Right atrium auricular region (tissue), 2 donors: ENCODE data around the gene CNDP1. TPM values are rescaled to one million over a fixed set of nuclear protein-coding genes. Genes with fewer than 3 reads are reported as not detected.

Source experiments
- DNase-seq: peaks from one replicate; pipeline ENCODE4 v3.0.0-alpha.2; 2019; ENCODE audit warnings: low spot score
- H3K27ac ChIP-seq, 2 donors: fragments of 200-600 bp; sonication (generic); 1 replicate in 1 of 2; 2 replicates in 1 of 2; pipeline ENCODE4 v1.5.1; 2016 to 2019
- H3K27me3 ChIP-seq, 2 donors: fragments of 200-600 bp; sonication (generic); one replicate each; pipeline versions ENCODE4 v1.5.1 to v1.6.0; 2017 to 2019
- H3K36me3 ChIP-seq: fragments of 200-600 bp; sonication (generic); one replicate; pipeline ENCODE4 v1.5.1; 2016
- H3K4me1 ChIP-seq, 2 donors: fragments of 200-600 bp; sonication (generic); one replicate each; pipeline versions ENCODE4 v1.5.1 to v1.6.0; 2017 to 2019
- H3K4me3 ChIP-seq, 2 donors: fragments of 200-600 bp; sonication (generic); 1 replicate in 1 of 2; 2 replicates in 1 of 2; pipeline ENCODE4 v1.5.1; 2017 to 2019; ENCODE audit warnings: mild to moderate bottlenecking in 1 of 2, moderate library complexity in 1 of 2
- H3K9me3 ChIP-seq, 2 donors: fragments of 200-600 bp; sonication (generic); one replicate each; pipeline ENCODE4 v1.5.1; 2019
- total RNA-seq, 2 donors: library from RNA; depleted of rRNA; stranded (reverse); fragments of >200 nt; gene quantifications; one replicate each; pipeline ENCODE4 v1.1.0, GENCODE V29; 2016
- TF ChIP-seq, protein P1 (sequence below), 2 donors: fragments of 200-600 bp; sonication (generic); IDR thresholded peaks; one replicate each; pipeline ENCODE4 v1.5.1; 2019; ENCODE audit warnings: antibody characterized with exemption in 2 of 2

Gene CNDP1, protein sequence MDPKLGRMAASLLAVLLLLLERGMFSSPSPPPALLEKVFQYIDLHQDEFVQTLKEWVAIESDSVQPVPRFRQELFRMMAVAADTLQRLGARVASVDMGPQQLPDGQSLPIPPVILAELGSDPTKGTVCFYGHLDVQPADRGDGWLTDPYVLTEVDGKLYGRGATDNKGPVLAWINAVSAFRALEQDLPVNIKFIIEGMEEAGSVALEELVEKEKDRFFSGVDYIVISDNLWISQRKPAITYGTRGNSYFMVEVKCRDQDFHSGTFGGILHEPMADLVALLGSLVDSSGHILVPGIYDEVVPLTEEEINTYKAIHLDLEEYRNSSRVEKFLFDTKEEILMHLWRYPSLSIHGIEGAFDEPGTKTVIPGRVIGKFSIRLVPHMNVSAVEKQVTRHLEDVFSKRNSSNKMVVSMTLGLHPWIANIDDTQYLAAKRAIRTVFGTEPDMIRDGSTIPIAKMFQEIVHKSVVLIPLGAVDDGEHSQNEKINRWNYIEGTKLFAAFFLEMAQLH
- total RNA-seq, result not detected

DNA sequence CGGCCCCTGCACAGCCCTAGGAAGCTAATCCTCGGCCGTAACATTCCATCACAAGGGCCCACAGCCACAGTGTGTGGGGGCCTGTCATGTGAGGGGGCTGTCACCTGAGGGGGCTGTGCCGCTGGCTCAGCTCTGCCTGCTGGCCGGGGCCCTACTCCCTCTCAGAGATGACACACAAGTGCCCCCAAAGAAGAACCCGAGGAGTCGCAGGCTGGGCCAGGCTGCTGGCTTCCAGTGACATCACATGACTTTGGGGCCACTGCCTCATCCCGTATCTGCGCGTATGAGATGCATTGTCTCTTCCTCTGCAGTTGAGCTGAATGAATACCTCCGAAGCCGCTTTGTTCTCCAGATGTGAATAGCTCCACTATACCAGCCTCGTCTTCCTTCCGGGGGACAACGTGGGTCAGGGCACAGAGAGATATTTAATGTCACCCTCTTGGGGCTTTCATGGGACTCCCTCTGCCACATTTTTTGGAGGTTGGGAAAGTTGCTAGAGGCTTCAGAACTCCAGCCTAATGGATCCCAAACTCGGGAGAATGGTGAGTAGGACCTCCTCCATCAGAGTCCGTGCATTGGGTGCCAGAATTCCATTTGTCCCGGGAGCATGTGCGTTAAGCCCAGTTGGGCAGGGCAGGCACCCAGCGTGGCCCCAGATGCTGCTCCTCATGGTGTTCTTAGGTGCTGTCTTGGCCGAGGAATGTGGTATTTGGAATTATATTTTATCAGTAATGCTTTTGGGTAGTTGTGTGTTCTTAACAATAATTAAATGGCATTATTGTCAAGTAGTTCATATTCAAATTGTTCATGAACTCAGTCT is at the start of gene CNDP1:
TSS of gene CNDP1 (plus strand) at position 351 of the 820 bp plus-strand sequence. CDS start at position 519, 168 bp downstream.
- H3K27ac ChIP-seq, result no peak within 1 kb of the TSS
- H3K4me1 ChIP-seq, result no peaks in the 10 kb centered on the region
- TF ChIP-seq, protein P1, sequence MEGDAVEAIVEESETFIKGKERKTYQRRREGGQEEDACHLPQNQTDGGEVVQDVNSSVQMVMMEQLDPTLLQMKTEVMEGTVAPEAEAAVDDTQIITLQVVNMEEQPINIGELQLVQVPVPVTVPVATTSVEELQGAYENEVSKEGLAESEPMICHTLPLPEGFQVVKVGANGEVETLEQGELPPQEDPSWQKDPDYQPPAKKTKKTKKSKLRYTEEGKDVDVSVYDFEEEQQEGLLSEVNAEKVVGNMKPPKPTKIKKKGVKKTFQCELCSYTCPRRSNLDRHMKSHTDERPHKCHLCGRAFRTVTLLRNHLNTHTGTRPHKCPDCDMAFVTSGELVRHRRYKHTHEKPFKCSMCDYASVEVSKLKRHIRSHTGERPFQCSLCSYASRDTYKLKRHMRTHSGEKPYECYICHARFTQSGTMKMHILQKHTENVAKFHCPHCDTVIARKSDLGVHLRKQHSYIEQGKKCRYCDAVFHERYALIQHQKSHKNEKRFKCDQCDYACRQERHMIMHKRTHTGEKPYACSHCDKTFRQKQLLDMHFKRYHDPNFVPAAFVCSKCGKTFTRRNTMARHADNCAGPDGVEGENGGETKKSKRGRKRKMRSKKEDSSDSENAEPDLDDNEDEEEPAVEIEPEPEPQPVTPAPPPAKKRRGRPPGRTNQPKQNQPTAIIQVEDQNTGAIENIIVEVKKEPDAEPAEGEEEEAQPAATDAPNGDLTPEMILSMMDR (IDR thresholded peaks at IDR 0.05), result no peak
- H3K9me3 ChIP-seq, result no peaks in the 10 kb centered on the region
- H3K4me3 ChIP-seq, result no peak within 1 kb of the TSS
- no peaks in the 10 kb centered on the region for H3K36me3 ChIP-seq
- DNase-seq, result no peak
- no peaks in the 10 kb centered on the region for H3K27me3 ChIP-seq

DNA sequence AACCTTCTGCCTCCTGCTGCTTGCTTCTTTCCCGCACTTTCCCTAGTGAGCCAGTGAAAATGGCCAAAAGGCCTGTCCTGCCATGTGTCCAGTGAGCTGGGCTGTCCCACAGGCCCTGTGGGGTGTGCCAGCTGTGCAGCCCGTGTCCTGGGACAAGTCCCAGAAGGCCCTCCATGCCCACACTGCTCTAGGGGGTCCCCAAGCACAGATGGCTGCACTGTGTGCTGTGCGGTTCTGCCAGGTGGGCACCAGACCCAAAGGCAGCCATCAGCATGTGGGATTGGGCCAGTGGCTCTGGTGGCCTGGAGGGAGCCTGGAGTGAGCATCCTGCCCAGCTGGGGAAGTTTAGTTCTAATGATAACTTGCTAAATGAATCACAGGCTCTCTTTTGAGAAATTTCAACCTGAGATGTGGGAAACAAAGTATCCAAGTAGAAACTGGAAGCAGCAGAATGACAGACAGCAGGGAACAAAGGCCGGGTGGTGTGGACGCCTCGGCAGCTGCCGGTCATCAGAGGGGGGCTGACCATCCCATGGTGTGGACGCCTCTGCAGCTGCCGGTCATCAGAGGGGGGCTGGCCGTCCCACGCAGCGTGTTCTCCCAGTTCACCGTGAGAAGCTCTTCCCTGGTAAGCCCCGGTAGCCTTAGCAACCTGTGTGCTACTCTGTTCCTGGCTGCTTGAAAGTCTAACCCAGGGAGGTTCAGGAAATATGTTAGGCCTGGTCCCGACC is 48.0 kb upstream of the CNDP1 start:
- Histone ChIP-seq H3K4me1 (peaks cover 0 to 9% of the 10 kb centered on the region in 2 donors), H3K4me3 (no peak overlapping the region), H3K36me3 (no peaks in the 10 kb centered on the region), H3K27me3 (no peaks in the 10 kb centered on the region), H3K27ac (no peak overlapping the region), H3K9me3 (no peaks in the 10 kb centered on the region)
- TF ChIP-seq, protein P1 (IDR thresholded peaks at IDR 0.05), result no peak
- DNase-seq, result peak; percentile 13

DNA sequence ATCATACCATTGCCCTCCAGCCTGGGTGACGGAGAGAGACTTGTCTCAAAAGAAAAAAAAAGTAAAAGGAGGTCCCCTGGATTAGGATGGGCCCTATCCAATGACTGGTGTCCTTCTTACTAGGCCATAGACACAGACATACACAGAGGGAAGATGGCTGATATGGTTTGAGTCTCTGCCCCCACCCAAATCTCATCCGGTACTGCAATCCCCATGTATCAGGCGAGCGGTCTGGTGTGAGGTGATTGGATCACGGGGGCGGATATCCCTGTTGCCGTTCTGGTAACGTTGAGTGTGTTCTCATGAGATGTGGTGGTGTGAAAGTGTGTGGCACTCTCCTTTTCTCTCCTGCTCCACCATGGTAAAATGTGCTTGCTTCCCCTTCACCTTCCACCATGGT is 45.9 kb upstream of the CNDP1 start:
- H3K27ac ChIP-seq, result no peak overlapping the region
- TF ChIP-seq, protein P1 (IDR thresholded peaks at IDR 0.05), result no peak
- H3K36me3 ChIP-seq, result no peaks in the 10 kb centered on the region
- no peaks in the 10 kb centered on the region for H3K9me3 ChIP-seq
- peak; percentile 9 for DNase-seq
- H3K4me1 ChIP-seq, result peaks cover 0 to 9% of the 10 kb centered on the region in 2 donors
- H3K27me3 ChIP-seq, result no peaks in the 10 kb centered on the region
- no peak overlapping the region for H3K4me3 ChIP-seq

DNA sequence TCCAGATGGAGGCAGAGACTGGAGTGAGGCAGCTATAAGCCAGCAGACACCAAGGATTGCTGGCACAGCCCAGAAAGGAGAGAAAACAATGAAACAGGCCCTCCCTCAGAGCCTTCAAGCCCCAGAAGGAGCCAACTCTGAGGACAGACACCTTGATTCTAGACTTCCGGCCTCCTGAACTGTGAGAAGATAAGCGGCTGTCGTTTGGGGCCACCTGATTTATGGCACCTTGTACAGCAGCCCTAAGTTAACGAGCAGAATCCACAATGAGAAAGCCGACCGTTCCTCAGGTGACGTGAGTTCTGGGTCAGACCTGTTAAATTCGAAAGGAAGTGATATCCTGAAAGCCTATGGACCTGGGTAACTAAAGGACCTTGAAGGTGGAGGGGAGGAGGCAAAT is 45.4 kb upstream of the CNDP1 start:
- DNase-seq, result peak; percentile 7
- no peak overlapping the region for H3K4me3 ChIP-seq
- TF ChIP-seq, protein P1 (IDR thresholded peaks at IDR 0.05), result no peak
- H3K36me3 ChIP-seq, result no peaks in the 10 kb centered on the region
- peaks cover 0 to 9% of the 10 kb centered on the region in 2 donors for H3K4me1 ChIP-seq
- H3K27ac ChIP-seq, result no peak overlapping the region
- H3K27me3 ChIP-seq, result no peaks in the 10 kb centered on the region
- H3K9me3 ChIP-seq, result no peaks in the 10 kb centered on the region

DNA sequence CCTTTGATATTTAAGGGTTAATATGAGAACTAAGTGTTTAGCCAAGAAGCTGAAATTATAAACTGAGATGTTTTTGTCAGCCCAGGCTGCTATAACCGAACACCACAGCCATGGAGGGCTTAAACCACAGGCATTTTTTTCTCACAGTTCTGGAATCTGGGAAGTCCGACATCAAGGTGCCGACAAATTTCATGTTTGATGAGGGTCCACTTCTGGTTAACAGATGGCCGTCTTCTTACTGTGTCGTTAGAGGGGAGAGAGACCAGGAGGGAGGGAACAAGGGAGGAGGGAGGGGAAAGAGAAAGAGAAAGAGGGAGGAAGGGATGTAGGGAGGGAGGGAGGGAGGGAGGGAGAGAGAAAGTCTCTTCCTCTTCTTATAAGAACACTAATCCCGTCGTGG is 44.6 kb upstream of the CNDP1 start:
- no peaks in the 10 kb centered on the region for H3K9me3 ChIP-seq
- H3K4me3 ChIP-seq, result no peak overlapping the region
- no peaks in the 10 kb centered on the region for H3K36me3 ChIP-seq
- H3K27me3 ChIP-seq, result no peaks in the 10 kb centered on the region
- no peak overlapping the region for H3K27ac ChIP-seq
- peaks cover 0 to 9% of the 10 kb centered on the region in 2 donors for H3K4me1 ChIP-seq
- no peak for DNase-seq
- TF ChIP-seq, protein P1 (IDR thresholded peaks at IDR 0.05), result no peak
